DMS 273 (cell line): ENCODE results near the gene GPAT2.
"Not testable (repeated sequence)": the region's sequence is repeated elsewhere in the genome, so short reads cannot be mapped to it uniquely, and the experiment has no call there.

Source experiments
- DNase-seq: peaks from one replicate; lab custom pipeline; 2025; ENCODE audit not compliant: unreplicated experiment; lab: John Stamatoyannopoulos, UW

GPAT2 gene

GRCh38 chr2:96065954-96066353, 31.2 kb upstream of the GPAT2 start:
- not testable (repeated sequence) for DNase-seq

GRCh38 chr2:96065381-96065930, 30.7 kb upstream of the GPAT2 start:
- DNase-seq: no peak

- DNase-seq: not testable (repeated sequence)
Measured at GRCh38 chr2:96064760-96065159, 30.0 kb upstream of the GPAT2 start.

- not testable (repeated sequence) for DNase-seq
Measured at GRCh38 chr2:96064047-96064675, 29.4 kb upstream of the GPAT2 start.

GRCh38 chr2:96063116-96063899, 28.6 kb upstream of the GPAT2 start:
- not testable (repeated sequence) for DNase-seq

GRCh38 chr2:96062483-96062882, 27.8 kb upstream of the GPAT2 start:
- not testable (repeated sequence) for DNase-seq

GRCh38 chr2:96061901-96062300, 27.2 kb upstream of the GPAT2 start:
- DNase-seq: not testable (repeated sequence)

GRCh38 chr2:96061197-96061817, 26.6 kb upstream of the GPAT2 start:
- DNase-seq: not testable (repeated sequence)

GRCh38 chr2:96060325-96060724, 25.6 kb upstream of the GPAT2 start:
- not testable (repeated sequence) for DNase-seq

- DNase-seq: not testable (repeated sequence)
Measured at GRCh38 chr2:96059443-96059842, 24.7 kb upstream of the GPAT2 start.

- DNase-seq: not testable (repeated sequence)
Measured at GRCh38 chr2:96055830-96056229, 21.1 kb upstream of the GPAT2 start.

- not testable (repeated sequence) for DNase-seq
Measured at GRCh38 chr2:96054537-96054936, 19.8 kb upstream of the GPAT2 start.

- not testable (repeated sequence) for DNase-seq
Measured at GRCh38 chr2:96053385-96053784, 18.7 kb upstream of the GPAT2 start.

- DNase-seq: not testable (repeated sequence)
Measured at GRCh38 chr2:96052632-96053031, 17.9 kb upstream of the GPAT2 start.

GRCh38 chr2:96049917-96050262, 15.2 kb upstream of the GPAT2 start:
- not testable (repeated sequence) for DNase-seq

- DNase-seq: not testable (repeated sequence)
Measured at GRCh38 chr2:96049049-96049916, 14.6 kb upstream of the GPAT2 start.

- DNase-seq: not testable (repeated sequence)
Measured at GRCh38 chr2:96035554-96035953, 838 bp upstream of the GPAT2 start.

GRCh38 chr2:96033997-96034396, 719 bp downstream of the GPAT2 start:
- DNase-seq: not testable (repeated sequence)

- not testable (repeated sequence) for DNase-seq
Measured at GRCh38 chr2:96027725-96028325, 6.9 kb downstream of the GPAT2 start.

GRCh38 chr2:96025755-96026154, 9.0 kb downstream of the GPAT2 start:
- DNase-seq: not testable (repeated sequence)
